Fibroblast of mammary gland (primary cell): Measurements from ENCODE around the gene TUBB.

Experiments used
- DNase-seq: peaks from one replicate; pipeline ENCODE4 v3.0.0-alpha.2; 2010; ENCODE audit warnings: low read depth
- H3K4me3 ChIP-seq: 2 replicates; pipeline ENCODE4 v1.5.1; 2011; ENCODE audit warnings: low read depth, mild to moderate bottlenecking, low read length, moderate library complexity; ENCODE audit not compliant: control insufficient read depth
- CTCF ChIP-seq: conservative IDR thresholded peaks from 2 replicates; pipeline ENCODE4 v1.5.1; 2011; ENCODE audit warnings: low read depth, low read length, inconsistent platforms; ENCODE audit not compliant: control insufficient read depth, insufficient read depth

TUBB gene

GRCh38 chr6:30688569-30688968 lies 31.6 kb upstream of the TUBB start:
- no peak for DNase-seq
- TF ChIP-seq CTCF: no peak
- H3K4me3 ChIP-seq: peak overlapping the region; percentile 92

GRCh38 chr6:30689022-30689865 lies 30.9 kb upstream of the TUBB start:
- peak overlapping the region; percentile 75 for H3K4me3 ChIP-seq
- DNase-seq: no peak
- TF ChIP-seq CTCF: no peak

- H3K4me3 ChIP-seq: peak overlapping the region; percentile 75
- no peak for DNase-seq
- no peak for TF ChIP-seq CTCF
Measured at GRCh38 chr6:30689985-30690384, 30.2 kb upstream of the TUBB start.

- DNase-seq: peak; percentile 78
- TF ChIP-seq CTCF: no peak
- H3K4me3 ChIP-seq: peak within 1 kb of the TSS; percentile 75
Measured at GRCh38 chr6:30690403-30691207, 29.5 kb upstream of the TUBB start, which contains the start of gene NRM. TSS of gene NRM (minus strand) at chr6:30690984. CDS start at chr6:30690974, 10 bp downstream.

GRCh38 chr6:30691208-30691847 lies 28.8 kb upstream of the TUBB start:
- no peak for DNase-seq
- TF ChIP-seq CTCF: no peak
- peak overlapping the region; percentile 1 for H3K4me3 ChIP-seq

GRCh38 chr6:30696432-30696831 lies 23.7 kb upstream of the TUBB start:
- no peak for DNase-seq
- no peak overlapping the region for H3K4me3 ChIP-seq
- TF ChIP-seq CTCF: no peak
